ENCODE data around the gene GATA5.
"Not testable (repeated sequence)": the region's sequence is repeated elsewhere in the genome, so short reads cannot be mapped to it uniquely, and the experiment has no call there.

The GATA5 gene

DNA sequence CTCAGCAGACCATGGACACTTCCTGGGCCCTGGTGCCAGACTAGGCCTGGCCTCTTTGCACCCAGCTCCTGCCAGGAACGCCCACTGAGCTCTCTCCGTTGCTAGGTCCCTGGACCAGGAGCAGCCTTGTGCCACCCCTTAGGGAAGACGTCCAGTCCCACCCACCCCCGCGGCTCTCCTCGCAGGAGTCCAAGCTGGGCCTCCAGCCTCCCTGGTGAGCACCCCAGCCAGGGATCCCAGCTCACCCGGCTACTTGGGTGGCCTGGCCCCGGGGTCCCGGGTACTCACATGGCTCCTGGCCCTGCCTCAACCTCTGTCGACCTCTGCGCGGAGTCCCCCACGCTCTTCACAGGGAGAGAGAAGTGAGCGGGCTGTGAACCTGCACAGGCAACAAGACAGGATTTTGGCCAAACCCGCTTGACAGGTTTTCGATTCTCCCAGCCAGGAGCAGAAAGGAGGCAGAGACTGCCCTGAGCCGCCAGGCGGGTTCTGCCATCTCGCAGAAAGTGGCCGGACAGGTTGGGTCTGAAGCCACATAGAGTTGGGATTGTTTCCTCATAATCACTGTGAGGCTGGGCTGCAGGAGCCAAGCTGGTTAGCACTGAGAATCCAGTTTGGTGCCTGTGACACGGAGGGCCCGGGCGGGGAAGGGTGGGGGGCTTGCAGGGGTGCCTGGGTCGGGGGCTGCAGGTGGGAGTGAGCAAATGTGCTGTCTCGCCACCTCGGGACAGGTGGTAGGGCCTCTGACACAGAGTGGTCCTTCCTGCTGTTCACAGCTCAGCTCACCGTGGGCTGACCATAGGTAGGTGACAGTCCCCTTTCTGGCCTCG lies 48.4 kb downstream of the GATA5 start, which contains the start of gene RBBP8NL:
Gene RBBP8NL (minus strand): TSS at position 368 of the 830 bp plus-strand sequence. CDS start 7,892 bp downstream, outside the sequence.
- no peak for DNase-seq

GRCh38 chr20:62426699-62427131 lies 49.1 kb downstream of the GATA5 start:
- no peak for DNase-seq

DNA sequence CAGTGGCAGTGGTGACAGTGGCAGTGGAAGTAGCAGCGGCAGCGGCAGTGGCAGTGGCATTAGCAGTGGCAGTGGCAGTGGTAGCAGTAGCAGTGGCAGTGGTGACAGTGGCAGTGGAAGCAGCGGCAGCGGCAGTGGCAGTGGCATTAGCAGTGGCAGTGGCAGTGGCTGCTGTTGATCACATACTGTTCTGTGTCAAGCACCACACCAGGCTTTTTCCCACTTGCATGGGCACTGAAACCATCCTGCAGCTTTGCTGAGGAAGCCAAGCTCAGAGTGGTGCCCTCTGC lies 49.8 kb downstream of the GATA5 start:
- not testable (repeated sequence) for DNase-seq

- no peak for DNase-seq
These were observed 50.3 kb downstream of the GATA5 start for GRCh38 chr20:62425281-62426058.

GRCh38 chr20:62424249-62425107 lies 51.3 kb downstream of the GATA5 start:
- no peak for DNase-seq

- DNase-seq = no peak
These were observed 52.5 kb downstream of the GATA5 start for GRCh38 chr20:62423326-62423706.

- DNase-seq = no peak
These were observed 53.0 kb downstream of the GATA5 start for GRCh38 chr20:62422636-62423325.

- no peak for DNase-seq
These were observed 54.1 kb downstream of the GATA5 start for GRCh38 chr20:62421716-62421990.

DNA sequence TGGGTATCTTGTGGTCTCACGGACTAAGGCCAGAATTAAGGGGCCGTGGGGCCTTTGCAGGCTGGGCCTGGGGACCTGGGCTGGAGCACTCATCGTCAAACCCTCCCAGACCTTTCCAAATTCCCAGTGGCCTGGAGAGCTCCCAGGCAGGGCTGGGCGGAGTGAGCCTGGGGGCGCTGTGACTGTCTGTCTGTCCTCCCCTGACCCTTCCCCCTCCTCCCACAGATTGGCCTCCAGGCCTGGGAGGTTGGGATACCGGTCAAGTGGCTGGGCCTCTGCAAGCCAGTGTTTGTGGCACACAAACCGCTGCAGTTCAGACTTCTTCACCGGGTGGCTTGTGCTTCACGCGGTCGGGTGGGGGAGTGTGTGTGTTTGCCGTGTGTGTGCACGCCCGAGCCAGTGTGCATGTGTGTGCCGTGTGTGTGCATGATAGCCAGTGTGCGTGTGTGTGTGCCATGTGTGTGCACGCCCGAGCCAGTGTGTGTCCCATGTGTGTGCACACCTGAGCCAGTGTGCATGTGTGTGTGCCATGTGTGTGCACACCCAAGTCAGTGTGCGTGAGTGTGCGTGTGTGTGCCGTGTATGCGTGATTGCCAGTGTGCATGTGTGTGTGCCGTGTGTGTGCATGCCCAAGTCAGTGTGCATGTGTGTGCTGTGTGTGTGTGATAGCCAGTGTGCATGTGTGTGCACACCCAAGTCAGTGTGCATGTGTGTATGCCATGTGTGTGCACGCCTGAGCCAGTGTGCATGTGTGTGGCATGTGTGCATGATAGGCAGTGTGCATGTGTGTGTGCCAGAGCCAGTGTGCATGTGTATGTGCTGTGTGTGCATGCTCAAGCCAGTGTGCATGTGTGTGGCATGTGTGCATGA lies 54.7 kb downstream of the GATA5 start:
- no peak for DNase-seq

- no peak for DNase-seq
These were observed 56.0 kb downstream of the GATA5 start for GRCh38 chr20:62419759-62420158.

DNA sequence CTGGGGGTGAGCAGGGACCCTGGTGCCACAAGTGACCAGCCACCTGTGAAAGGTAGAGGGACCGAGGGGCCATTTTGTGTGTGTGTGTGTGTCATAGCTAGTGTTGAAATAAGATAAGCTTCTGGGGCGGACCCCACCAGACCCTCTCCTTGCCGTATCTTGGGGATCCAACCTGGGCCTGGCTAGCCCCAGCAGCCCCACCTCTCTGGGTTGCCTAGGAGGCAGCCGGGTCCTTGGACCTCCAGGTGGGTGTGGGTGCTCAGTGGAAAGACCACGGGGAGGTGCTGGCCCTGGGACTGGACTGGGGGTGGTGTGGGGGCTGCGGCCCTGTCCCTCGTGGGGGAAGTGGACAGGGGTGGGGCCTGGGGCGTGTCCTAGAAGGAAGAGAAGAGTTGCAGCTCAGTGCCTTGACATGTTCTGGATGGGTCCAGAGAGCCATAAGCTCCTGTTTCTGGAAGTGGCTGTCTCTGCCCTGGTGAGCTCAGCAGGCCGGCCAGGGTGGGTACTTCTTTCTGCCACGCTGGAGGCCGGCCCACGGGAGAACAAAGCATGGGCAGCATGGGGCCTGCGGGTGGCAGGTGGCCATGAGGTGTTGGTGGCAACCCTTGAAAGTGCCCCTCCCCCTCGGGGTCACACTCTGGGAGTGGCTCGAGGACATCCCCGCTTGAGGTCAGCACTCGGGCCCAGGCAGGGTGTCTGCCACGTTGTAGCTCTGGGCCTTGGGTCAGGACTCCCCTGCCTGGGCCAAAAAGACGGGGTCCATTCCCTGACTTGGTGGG lies 56.9 kb downstream of the GATA5 start:
- DNase-seq = no peak

DNA sequence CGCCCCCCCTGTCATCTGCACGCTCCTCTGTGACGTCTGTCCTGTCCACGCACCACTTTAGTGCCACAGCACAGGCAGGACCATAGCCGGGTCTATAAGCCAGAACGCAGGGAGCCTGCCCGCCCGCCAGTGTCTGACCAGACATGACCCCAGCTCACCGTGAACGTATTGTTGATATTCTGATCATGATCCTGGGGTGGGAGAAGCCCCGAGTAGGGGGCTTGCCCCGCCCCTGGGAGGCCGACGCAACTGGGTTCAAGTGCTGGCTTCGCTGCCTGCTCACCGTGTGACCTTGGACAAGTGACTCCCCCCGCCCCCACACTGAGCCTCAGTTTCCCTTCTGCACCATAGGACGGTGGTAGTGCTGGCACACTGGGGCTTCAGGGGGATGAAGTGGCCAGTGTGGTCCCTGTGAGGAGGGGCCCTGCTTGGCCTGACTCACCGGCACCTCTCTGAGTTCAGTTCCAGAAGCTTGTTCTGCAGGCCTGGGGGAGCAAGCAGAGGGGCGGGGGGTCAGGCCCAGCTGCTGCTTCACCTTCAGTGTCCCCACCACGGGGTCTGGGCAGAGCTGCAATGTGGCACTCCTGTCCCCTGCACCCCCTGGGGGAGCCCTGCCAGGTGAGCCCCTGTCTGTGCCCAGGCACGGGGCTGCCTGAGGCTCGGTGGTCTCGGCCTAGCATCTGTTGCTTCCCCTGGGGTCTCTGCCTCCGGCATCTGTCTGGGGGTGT lies 57.6 kb downstream of the GATA5 start:
- no peak for DNase-seq

DNA sequence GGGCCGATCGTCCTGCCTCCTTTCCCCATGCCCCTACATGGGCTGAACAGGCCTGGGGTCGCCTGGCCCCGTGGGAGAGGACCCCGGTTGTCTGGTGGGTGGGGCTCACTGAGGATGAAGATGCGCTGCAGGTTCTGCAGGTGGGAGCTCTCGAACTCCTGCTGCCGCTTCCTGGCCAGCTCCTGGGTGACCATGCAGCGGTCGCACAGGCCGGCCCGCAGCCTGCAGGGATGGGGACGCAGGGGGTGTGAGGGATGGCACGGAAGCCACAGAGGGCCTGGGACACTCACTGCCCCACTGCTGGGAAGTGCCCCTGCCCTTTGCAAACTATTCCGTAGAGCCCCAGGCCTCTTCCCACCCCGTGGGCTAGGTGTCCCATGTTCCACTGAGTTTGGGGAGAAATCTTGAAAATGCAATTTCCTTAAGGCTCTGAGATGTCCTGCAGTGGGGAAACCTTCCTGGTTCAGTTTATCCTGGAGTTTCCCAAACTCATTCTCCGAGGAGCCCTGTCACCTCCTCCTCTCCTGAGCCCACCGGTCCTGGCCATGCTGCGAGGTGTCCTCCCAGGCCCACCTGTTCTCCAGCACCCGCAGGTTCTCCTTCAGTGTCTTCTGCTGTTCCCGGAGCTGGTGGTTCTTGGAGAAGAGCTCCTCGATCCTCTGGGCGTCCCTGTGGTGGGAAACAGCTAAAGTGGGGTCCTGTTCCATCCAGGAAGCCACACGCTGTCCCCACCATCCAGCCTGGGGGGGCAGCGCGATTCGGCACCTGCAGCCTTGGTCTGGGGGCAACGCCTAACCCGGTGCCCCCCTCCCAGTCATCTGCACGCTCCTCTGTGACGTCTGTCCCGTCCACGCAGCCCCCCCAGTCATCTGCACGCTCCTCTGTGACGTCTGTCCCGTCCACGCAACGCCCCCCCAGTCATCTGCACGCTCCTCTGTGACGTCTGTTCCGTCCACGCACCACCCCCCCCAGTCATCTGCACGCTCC lies 58.9 kb downstream of the GATA5 start:
- no peak for DNase-seq

GRCh38 chr20:62415354-62416111 lies 60.3 kb downstream of the GATA5 start:
- no peak for DNase-seq

DNA sequence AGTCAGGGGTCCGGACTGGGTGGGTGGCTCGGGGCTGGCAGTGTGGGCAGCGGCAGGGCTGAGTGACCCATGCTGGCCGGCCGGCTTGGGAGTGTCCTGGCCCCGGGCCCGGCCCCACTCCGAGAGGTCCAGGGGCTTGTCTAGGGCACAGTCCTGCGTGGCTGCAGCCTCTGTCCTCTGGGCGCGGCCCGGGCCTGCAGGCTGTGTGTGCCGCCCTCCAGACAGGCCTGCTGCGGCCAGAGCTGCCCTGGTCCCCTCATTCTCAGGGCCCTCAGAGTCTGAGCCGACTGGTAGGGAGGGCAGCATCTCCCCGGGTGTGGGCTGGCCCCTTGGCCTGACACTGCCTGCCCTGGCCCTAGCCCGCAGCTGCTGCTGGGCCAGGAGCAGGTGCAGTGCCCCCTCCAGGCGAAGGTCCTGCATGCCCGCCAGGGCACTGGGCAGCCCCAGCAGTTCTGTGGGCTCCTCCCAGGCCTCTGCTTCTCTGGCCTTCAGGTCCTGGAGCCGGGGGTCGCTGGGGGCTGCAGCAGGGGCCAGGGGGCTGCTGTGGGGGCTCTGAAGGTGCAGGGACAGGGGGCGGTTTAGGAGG lies 61.8 kb downstream of the GATA5 start:
- no peak for DNase-seq

Data from activated T-cell treated with anti-CD3 and anti-CD28 coated beads, Interleukin-2, amount 50 U/mL, for 48 hours (primary cell).